Calu3 (cell line): ENCODE measurements around the gene ANKRD9. TPM values are rescaled to one million over a fixed set of nuclear protein-coding genes. Genes with fewer than 3 reads are reported as not detected.

Experiments
- BruUV-seq: library from RNA; stranded (reverse); fragments of 400-500 nt; replicated peaks from 2 replicates; lab custom pipeline; 2021; lab: Mats Ljungman, UMichigan
- CTCF ChIA-PET: fragments of 300-600 bp; sonication (Branson Sonifier 250); formaldehyde crosslinking; loops from one replicate; lab custom pipeline; 2022; ENCODE audit warnings: antibody characterized with exemption; lab: Charles Lee
- DNase-seq: peaks from one replicate; pipeline ENCODE4 v3.0.0; 2022
- H3K27ac Mint-ChIP-seq: one replicate; pipeline ENCODE4 v1.8.0; 2022; ENCODE audit warnings: mixed read lengths; ENCODE audit not compliant: unreplicated experiment
- H3K27me3 Mint-ChIP-seq: one replicate; pipeline ENCODE4 v1.8.0; 2022; ENCODE audit warnings: mixed read lengths; ENCODE audit not compliant: unreplicated experiment
- H3K36me3 Mint-ChIP-seq: one replicate; pipeline ENCODE4 v1.8.0; 2022; ENCODE audit warnings: mild to moderate bottlenecking, moderate library complexity, mixed read lengths; ENCODE audit not compliant: insufficient read depth, unreplicated experiment
- H3K4me1 Mint-ChIP-seq: one replicate; pipeline ENCODE4 v1.8.0; 2022; ENCODE audit warnings: mild to moderate bottlenecking, low read depth, mixed read lengths; ENCODE audit not compliant: unreplicated experiment
- H3K4me3 Mint-ChIP-seq: one replicate; pipeline ENCODE4 v1.8.0; 2022; ENCODE audit warnings: mild to moderate bottlenecking, low read depth, moderate library complexity, mixed read lengths; ENCODE audit not compliant: unreplicated experiment
- H3K9me3 Mint-ChIP-seq: one replicate; pipeline ENCODE4 v1.8.0; 2022; ENCODE audit warnings: low read depth, mixed read lengths; ENCODE audit not compliant: unreplicated experiment
- CTCF ChIP-seq: fragments of 200-600 bp; IDR thresholded peaks from one replicate; pipeline ENCODE4 v1.8.0; 2022; ENCODE audit warnings: antibody characterized with exemption; ENCODE audit not compliant: unreplicated experiment
- intact Hi-C: fragments of 100-400 bp; cut with micrococcal nuclease; formaldehyde crosslinking; loops from one replicate; pipeline ENCODE4 v1.10.0; 2022; ENCODE audit not compliant: unreplicated experiment
- total RNA-seq: library from RNA; stranded (reverse); gene quantifications from 2 replicates; pipeline ENCODE4 v1.2.3, GENCODE V29; 2022

ANKRD9 gene
- total RNA-seq, 1 experiment from 2014 or later = 23.8 TPM

GRCh38 chr14:102514987-102515733 is 5.6 kb upstream of the ANKRD9 start:
- Mint-ChIP-seq H3K27ac (no peak overlapping the region), H3K9me3 (no peaks in the 10 kb centered on the region), H3K4me1 (peaks cover 8% of the 10 kb centered on the region), H3K4me3 (no peak overlapping the region), H3K27me3 (no peaks in the 10 kb centered on the region), H3K36me3 (peaks cover 21% of the 10 kb centered on the region)
- no peak for TF ChIP-seq CTCF
- intact Hi-C loops = loop anchor here (5.0 kb wide), 1 partner anchor 78 kb away; no protein-coding TSS in a partner anchor
- no TSS peak for BruUV-seq
- no peak for DNase-seq
- CTCF ChIA-PET = interaction anchor here (0.6 to 0.7 kb wide), 2 partner anchors 22 to 64 kb away, joined by 4 to 7 read pairs; no protein-coding TSS in a partner anchor

- Mint-ChIP-seq H3K27ac (no peak overlapping the region), H3K27me3 (no peaks in the 10 kb centered on the region), H3K9me3 (no peaks in the 10 kb centered on the region), H3K4me1 (peaks cover 8% of the 10 kb centered on the region), H3K4me3 (no peak overlapping the region), H3K36me3 (peaks cover 26% of the 10 kb centered on the region)
- no peak for TF ChIP-seq CTCF
- DNase-seq = no peak
- intact Hi-C loops = no loop called here
- BruUV-seq = no TSS peak
- CTCF ChIA-PET = no interaction called here
Observed at GRCh38 chr14:102513899-102514772, 4.6 kb upstream of the ANKRD9 start.

GRCh38 chr14:102512793-102513300 is 3.3 kb upstream of the ANKRD9 start:
- Mint-ChIP-seq H3K27me3 (no peaks in the 10 kb centered on the region), H3K4me3 (no peak overlapping the region), H3K4me1 (peaks cover 16% of the 10 kb centered on the region), H3K9me3 (no peaks in the 10 kb centered on the region), H3K27ac (no peak overlapping the region), H3K36me3 (peaks cover 39% of the 10 kb centered on the region)
- CTCF ChIA-PET = interaction anchor here (0.6 kb wide), 1 partner anchor 24 kb away, joined by 4 read pairs; no protein-coding TSS in a partner anchor
- no peak for TF ChIP-seq CTCF
- BruUV-seq = no TSS peak
- no peak for DNase-seq
- intact Hi-C loops = no loop called here

GRCh38 chr14:102511538-102511937 is 2.0 kb upstream of the ANKRD9 start:
- no TSS peak for BruUV-seq
- no peaks in the 10 kb centered on the region for H3K27me3 Mint-ChIP-seq
- H3K27ac Mint-ChIP-seq = no peak overlapping the region
- DNase-seq = no peak
- CTCF ChIA-PET = interaction anchor here (0.6 kb wide), 1 partner anchor 83 kb away, joined by 3 read pairs; no protein-coding TSS in a partner anchor
- TF ChIP-seq CTCF = no peak
- H3K36me3 Mint-ChIP-seq = peaks cover 33% of the 10 kb centered on the region
- intact Hi-C loops = no loop called here
- peaks cover 17% of the 10 kb centered on the region for H3K4me1 Mint-ChIP-seq
- H3K9me3 Mint-ChIP-seq = no peaks in the 10 kb centered on the region
- no peak overlapping the region for H3K4me3 Mint-ChIP-seq
